Smooth muscle cell (in vitro differentiated cells): ENCODE results near the gene AMDHD2. TPM values are rescaled to one million over a fixed set of nuclear protein-coding genes. Genes with fewer than 3 reads are reported as not detected.

Experiments used
- DNase-seq: peaks from one replicate; lab custom pipeline; 2025; ENCODE audit not compliant: unreplicated experiment; lab: John Stamatoyannopoulos, UW
- H2AFZ ChIP-seq: fragments of 200-600 bp; sonication (generic); 2 replicates; pipeline ENCODE4 v1.6.0; 2016; ENCODE audit warnings: antibody characterized with exemption, low read depth, mild to moderate bottlenecking
- H3F3A ChIP-seq: fragments of 200-600 bp; sonication (generic); 2 replicates; pipeline ENCODE4 v1.6.0; 2017; ENCODE audit warnings: antibody characterized with exemption, low read depth
- H3K27ac ChIP-seq: fragments of 200-600 bp; sonication (generic); 2 replicates; pipeline ENCODE4 v1.5.1; 2016; ENCODE audit warnings: low read depth, mild to moderate bottlenecking
- H3K27me3 ChIP-seq: fragments of 200-600 bp; sonication (generic); 2 replicates; pipeline ENCODE4 v1.6.1; 2016; ENCODE audit warnings: low read depth, mild to moderate bottlenecking
- H3K36me3 ChIP-seq: fragments of 200-600 bp; sonication (generic); 2 replicates; pipeline ENCODE4 v1.5.1; 2016; ENCODE audit warnings: low read depth
- H3K4me1 ChIP-seq: fragments of 200-600 bp; sonication (generic); 2 replicates; pipeline ENCODE4 v1.5.1; 2016; ENCODE audit warnings: low read depth
- H3K4me2 ChIP-seq: fragments of 200-600 bp; sonication (generic); 2 replicates; pipeline ENCODE4 v1.6.0; 2016; ENCODE audit warnings: mild to moderate bottlenecking
- H3K4me3 ChIP-seq: fragments of 200-600 bp; sonication (generic); 2 replicates; pipeline ENCODE4 v1.5.1; 2016; ENCODE audit warnings: mild to moderate bottlenecking
- H3K79me2 ChIP-seq: fragments of 200-600 bp; sonication (generic); 2 replicates; pipeline ENCODE4 v1.6.0; 2016; ENCODE audit warnings: low read depth, mild to moderate bottlenecking
- H3K9ac ChIP-seq: fragments of 200-600 bp; sonication (generic); 2 replicates; pipeline ENCODE4 v1.6.0; 2016; ENCODE audit warnings: low read depth
- H3K9me3 ChIP-seq: fragments of 200-600 bp; sonication (generic); replicated peaks from 2 replicates; pipeline ENCODE4 v1.5.1; 2016; ENCODE audit warnings: low read depth
- H4K20me1 ChIP-seq: fragments of 200-600 bp; sonication (generic); 2 replicates; pipeline ENCODE4 v1.6.0; 2016; ENCODE audit warnings: low read depth
- CTCF ChIP-seq: fragments of 200-600 bp; sonication (generic); IDR thresholded peaks from 2 replicates; pipeline ENCODE4 v1.5.1; 2017; ENCODE audit warnings: borderline replicate concordance, mild to moderate bottlenecking, antibody characterized with exemption; ENCODE audit not compliant: insufficient read depth, poor library complexity, severe bottlenecking
- WGBS: methylation state at CpG from one replicate; pipeline ENCODE4 v1.1.7; 2016; ENCODE audit warnings: low lambda C conversion rate; 5-methylcytosine and 5-hydroxymethylcytosine counted together
- polyA plus RNA-seq: library from polyadenylated mRNA; unstranded; fragments of >200 nt; fragmentation: Nextera tagmentation; extraction: Ambion mirVana; gene quantifications from 2 replicates; pipeline ENCODE4 v1.2.1, GENCODE V29; 2016
- total RNA-seq: library from RNA; depleted of rRNA; stranded (reverse); fragments of >200 nt; gene quantifications from 2 replicates; pipeline ENCODE4 v1.2.3, GENCODE V29; 2014

AMDHD2 gene
- total and polyA plus RNA-seq, 2 experiments from 2014 or later, result 12.0 to 14.2 TPM

- H3K4me3 ChIP-seq, result no peak overlapping the region
- H3K9ac ChIP-seq, result no peak overlapping the region
- H3K4me1 ChIP-seq, result peaks cover 16% of the 10 kb centered on the region
- no peaks in the 10 kb centered on the region for H4K20me1 ChIP-seq
- no peak for TF ChIP-seq CTCF
- peaks cover 5% of the 10 kb centered on the region for H3F3A ChIP-seq
- no peaks in the 10 kb centered on the region for H3K27me3 ChIP-seq
- H3K4me2 ChIP-seq, result no peak overlapping the region
- no peaks in the 10 kb centered on the region for H3K36me3 ChIP-seq
- H3K9me3 ChIP-seq, result no peaks in the 10 kb centered on the region
- no peak for DNase-seq
- WGBS, result 90% methylated on average over 18 of the region's 18 CpGs
- no peak overlapping the region for H3K27ac ChIP-seq
- H2AFZ ChIP-seq, result no peak overlapping the region
- H3K79me2 ChIP-seq, result no peaks in the 10 kb centered on the region
These were observed 11.3 kb upstream of the AMDHD2 start for GRCh38 chr16:2508722-2509400.

- Histone ChIP-seq H3K27ac (no peak overlapping the region), H3K4me1 (peaks cover 29% of the 10 kb centered on the region), H3K9ac (peak overlapping the region; percentile 68), H3K79me2 (peaks cover 24% of the 10 kb centered on the region), H3K27me3 (no peaks in the 10 kb centered on the region), H3K36me3 (no peaks in the 10 kb centered on the region), H3K4me3 (no peak overlapping the region), H3K4me2 (peak overlapping the region; percentile 72), H2AFZ (no peak overlapping the region), H3F3A (peaks cover 3% of the 10 kb centered on the region), H3K9me3 (no peaks in the 10 kb centered on the region), H4K20me1 (peaks cover 19% of the 10 kb centered on the region)
- peak; percentile 41 for DNase-seq
- no peak for TF ChIP-seq CTCF
- 48% methylated on average over 13 of the region's 24 CpGs for WGBS
These were observed 8.9 kb upstream of the AMDHD2 start for GRCh38 chr16:2511128-2511800.

DNA sequence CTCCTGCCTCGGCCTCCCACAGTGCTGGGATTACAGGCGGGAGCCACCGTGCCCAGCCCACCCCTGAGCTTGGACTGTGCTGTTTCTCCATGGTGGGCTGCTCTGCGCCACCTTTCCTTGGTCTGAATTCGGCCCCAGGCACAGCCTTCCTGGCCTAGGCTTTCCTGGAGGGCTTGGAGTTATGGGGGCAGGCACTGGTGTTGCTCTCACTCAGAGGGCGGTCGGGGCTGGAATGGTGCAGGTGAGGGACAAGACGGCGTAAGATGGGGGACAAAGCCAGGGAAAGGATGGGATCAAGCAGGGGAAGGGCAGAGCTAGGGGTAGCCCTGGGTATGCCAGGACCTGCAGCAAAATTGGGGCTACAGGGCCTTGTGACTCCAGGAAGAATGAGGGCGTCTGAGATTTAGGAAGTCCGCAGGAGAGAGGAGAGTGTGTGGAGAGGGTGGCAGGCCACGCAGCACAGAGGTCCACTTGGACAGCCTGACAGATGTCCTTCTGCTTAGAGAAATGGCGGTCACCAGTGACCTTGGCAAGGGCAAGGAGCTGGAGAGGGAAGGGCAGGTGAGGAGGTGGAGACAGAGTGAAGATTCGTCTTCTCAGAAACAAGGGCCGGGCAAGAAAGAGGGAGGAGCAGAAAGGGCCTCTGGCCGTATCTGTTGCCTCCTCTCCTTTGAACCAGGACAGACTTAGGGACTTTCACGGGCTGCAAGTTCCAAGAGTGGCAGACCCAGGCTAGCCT is 8.0 kb upstream of the AMDHD2 start:
- Histone ChIP-seq H3F3A (peaks cover 3% of the 10 kb centered on the region), H4K20me1 (peaks cover 28% of the 10 kb centered on the region), H3K4me3 (no peak overlapping the region), H3K4me2 (no peak overlapping the region), H3K4me1 (peaks cover 29% of the 10 kb centered on the region), H3K79me2 (peaks cover 33% of the 10 kb centered on the region), H3K36me3 (no peaks in the 10 kb centered on the region), H3K27ac (no peak overlapping the region), H2AFZ (no peak overlapping the region), H3K27me3 (no peaks in the 10 kb centered on the region), H3K9ac (no peak overlapping the region), H3K9me3 (no peaks in the 10 kb centered on the region)
- TF ChIP-seq CTCF, result no peak
- WGBS, result 89% methylated on average over 17 of the region's 17 CpGs
- DNase-seq, result no peak
